ENCODE results near the gene MOV10L1.
"Not testable (repeated sequence)": the region's sequence is repeated elsewhere in the genome, so short reads cannot be mapped to it uniquely, and the experiment has no call there.

The MOV10L1 gene

DNA sequence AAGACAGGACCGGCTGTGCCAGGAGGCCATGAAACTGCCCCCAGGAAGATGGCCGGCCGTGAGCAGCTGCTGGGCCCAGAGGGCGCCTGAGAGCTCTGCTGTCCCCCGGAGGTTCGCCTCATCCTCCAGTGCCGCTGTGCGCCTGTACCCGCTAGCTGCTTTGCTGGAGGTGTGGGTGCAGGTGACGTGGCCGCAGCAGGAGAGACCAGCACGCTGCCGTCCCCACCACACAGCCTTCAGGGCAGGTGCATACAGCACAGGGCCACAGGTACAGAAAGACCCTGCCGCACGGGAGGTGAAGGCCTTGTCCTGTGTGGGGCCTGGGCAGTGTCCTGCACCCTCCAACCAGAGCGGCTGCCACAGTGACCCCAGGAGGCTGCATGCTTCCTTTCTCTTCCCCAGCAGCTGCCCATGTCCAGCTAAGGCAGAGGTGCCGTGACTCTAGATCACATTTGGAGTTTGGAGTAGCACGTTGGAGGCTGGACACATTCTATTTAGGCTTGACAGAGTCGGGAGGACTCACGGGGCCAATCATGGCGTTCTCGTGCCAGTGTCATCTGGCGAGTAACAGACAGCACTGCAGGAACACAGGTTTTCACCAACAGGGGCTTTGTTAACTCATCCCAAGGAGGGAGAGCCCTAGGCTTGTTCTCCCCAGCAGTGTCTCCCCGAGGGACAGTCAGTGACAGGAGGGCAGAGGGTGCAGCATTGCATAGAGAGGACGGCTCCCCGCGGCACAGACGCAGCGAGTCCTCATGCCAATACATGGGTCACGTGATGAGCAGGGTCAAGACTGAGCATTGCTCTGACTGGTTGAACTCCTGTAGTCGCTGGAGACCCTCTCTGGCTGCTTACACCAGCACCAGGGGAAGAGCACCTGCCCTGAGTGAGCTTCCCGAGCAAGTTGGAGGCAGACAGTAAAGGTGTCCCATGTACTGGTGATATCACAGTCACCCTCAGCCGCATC lies 62.0 kb downstream of the MOV10L1 start:
- DNase-seq (ENCODE audit: low read depth in 1 of 2, low spot score in 1 of 2) = no peak

DNA sequence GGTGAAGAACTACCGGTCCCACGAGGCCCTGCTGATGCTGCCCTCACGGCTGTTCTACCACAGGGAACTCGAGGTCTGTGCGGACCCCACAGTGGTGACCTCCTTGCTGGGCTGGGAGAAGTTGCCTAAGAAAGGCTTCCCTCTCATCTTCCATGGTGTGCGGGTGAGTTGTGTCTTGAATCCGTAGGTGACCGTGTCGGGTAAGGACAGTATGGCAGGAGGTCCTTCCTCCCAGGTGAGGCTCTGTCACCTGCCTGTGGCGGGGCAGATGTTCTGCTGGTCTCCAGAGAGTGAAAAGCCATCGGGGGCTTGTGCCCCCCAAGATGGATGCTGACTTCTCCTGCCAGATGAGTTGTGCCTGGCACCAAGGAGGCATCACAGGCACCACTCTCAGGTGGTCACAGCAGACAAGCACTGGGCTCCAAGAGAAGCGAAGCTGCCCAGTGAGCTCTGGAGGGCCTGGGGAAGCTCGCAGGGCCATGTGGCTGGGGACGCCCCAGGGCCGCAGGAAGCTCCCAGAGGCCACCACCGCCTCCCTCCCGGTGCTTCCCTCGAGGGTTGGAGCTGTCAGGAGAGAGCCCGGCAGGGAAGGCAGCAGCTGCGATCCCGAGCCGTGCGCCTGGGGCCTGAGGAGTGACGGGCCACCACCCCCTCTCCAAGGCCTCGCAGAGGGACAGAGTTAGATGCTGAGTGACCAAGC lies 63.4 kb downstream of the MOV10L1 start:
- DNase-seq (ENCODE audit: low read depth in 1 of 2, low spot score in 1 of 2) = no peak

GRCh38 chr22:50153756-50154140 lies 63.9 kb downstream of the MOV10L1 start:
- DNase-seq (ENCODE audit: low read depth in 1 of 2, low spot score in 1 of 2) = no peak

DNA sequence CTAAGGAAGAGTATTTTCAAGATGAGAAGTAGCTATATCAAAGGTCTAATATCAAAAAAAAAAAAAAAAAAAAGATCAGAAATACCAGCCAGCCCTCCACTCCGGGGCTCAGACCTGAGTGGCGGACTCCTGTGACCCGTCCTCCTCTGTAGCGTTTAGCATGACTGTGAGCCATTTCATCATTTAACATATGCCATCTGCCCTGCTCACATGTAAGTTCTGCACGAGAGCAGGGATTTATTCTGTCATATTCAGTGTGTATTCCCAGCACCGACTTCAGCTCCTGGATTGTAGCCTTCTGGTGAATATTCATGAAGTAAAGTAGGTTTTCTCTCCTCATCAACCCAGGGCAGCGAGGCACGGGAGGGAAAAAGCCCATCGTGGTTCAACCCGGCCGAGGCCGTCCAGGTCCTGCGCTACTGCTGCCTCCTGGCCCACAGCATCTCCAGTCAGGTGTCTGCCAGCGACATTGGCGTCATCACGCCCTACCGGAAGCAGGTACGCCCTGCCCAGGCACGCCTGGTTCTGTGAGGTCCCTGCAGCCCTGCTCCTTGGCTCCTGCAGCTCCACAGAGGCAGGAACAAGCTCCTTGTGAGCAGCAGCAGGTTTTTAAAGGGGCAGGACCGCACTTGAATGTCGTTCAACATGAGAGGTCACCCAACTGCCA lies 68.0 kb downstream of the MOV10L1 start:
- no peak for DNase-seq (ENCODE audit: low read depth in 1 of 2, low spot score in 1 of 2)

- no peak for DNase-seq (ENCODE audit: low read depth in 1 of 2, low spot score in 1 of 2)
Measured at GRCh38 chr22:50160947-50161346, 71.1 kb downstream of the MOV10L1 start.

- DNase-seq (ENCODE audit: low read depth in 1 of 2, low spot score in 1 of 2) = no peak
Measured at GRCh38 chr22:50161508-50162390, 71.9 kb downstream of the MOV10L1 start.

- no peak for DNase-seq (ENCODE audit: low read depth in 1 of 2, low spot score in 1 of 2)
Measured at GRCh38 chr22:50162391-50162956, 72.7 kb downstream of the MOV10L1 start.

- no peak for DNase-seq (ENCODE audit: low read depth in 1 of 2, low spot score in 1 of 2)
Measured at GRCh38 chr22:50165436-50166123, 75.8 kb downstream of the MOV10L1 start.

DNA sequence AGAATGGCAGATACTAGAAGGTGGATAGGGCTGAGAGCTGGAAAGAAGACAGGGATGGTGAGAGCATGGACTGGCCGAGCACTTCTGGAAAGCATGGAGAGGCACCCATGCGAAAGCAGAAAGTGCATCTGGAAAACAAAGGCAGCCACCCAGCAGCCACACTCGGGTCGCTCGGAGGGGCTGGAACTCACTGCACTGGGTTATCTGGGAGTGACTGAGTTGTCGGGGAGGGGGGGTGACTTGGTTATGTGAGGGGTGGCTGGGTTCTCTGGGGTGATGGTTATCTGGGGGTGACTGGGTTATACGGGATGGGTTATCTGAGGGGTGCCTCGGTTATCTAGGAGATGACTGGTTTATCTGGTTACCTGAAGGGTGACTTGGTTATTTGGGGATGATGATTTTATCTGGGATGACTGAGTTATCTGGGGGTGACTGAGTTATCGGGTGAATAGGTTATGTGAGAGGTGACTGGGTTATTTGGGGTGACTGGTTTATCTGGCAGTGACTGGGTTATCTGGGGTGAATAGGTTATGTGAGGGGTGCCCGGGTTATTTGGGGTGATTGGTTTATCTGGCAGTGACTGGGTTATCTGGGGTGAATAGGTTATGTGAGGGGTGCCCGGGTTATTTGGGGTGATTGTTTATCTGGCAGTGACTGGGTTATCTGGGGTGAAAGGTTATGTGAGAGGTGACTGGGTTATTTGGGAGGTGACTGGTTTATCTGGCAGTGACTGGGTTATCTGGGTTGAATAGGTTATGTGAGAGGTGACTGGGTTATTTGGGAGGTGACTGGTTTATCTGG lies 78.1 kb downstream of the MOV10L1 start:
- no peak for DNase-seq (ENCODE audit: low read depth in 1 of 2, low spot score in 1 of 2)

DNA sequence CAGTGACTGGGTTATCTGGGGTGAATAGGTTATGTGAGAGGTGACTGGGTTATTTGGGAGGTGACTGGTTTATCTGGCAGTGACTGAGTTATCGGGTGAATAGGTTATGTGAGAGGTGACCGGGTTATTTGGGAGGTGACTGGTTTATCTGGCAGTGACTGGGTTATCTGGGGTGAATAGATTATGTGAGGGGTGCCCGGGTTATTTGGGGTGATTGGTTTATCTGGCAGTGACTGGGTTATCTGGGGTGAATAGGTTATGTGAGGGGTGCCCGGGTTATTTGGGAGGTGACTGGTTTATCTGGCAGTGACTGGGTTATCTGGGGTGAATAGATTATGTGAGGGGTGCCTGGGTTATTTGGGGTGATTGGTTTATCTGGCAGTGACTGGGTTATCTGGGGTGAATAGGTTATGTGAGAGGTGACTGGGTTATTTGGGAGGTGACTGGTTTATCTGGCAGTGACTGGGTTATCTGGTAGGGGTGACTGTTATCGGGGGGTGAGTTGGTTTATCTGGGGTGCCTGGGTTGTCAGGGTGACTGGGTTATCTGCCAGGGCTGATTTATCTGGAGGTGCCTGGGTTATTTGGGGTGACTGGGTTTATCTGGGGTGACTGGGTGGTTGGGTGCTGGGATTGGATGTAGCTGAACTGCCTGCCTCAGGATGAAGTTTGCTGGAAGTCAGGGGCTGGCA lies 78.8 kb downstream of the MOV10L1 start:
- not testable (repeated sequence) for DNase-seq (ENCODE audit: low read depth in 1 of 2, low spot score in 1 of 2)

DNA sequence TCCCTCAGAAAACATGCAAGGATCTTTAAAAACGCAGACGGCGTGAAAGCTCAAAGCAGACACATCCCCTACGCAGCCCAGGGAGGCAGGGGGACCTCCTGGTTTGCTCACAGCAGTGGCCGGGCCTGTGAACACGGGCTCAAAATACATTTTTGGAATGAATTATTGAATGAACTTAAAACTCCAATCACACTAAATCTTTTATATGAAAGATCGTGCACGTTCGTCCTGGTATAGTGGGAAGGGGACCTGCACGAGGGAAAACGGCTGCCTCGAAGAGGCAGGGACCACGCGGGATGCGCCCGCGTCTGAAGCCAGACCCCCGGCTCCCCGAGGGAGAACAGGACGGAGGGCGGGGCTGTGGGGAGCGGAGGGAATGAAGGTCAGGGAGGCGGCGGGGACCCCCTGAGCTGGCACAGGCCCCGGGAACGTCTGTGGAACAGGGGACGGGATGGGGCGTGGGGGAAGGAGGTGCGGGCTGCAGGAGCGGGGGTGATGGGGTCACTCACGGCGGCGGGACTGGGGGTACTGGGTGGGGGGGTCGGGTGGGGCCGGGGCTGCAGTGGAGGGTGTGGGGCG lies 79.5 kb downstream of the MOV10L1 start:
- no peak for DNase-seq (ENCODE audit: low read depth in 1 of 2, low spot score in 1 of 2)

DNA sequence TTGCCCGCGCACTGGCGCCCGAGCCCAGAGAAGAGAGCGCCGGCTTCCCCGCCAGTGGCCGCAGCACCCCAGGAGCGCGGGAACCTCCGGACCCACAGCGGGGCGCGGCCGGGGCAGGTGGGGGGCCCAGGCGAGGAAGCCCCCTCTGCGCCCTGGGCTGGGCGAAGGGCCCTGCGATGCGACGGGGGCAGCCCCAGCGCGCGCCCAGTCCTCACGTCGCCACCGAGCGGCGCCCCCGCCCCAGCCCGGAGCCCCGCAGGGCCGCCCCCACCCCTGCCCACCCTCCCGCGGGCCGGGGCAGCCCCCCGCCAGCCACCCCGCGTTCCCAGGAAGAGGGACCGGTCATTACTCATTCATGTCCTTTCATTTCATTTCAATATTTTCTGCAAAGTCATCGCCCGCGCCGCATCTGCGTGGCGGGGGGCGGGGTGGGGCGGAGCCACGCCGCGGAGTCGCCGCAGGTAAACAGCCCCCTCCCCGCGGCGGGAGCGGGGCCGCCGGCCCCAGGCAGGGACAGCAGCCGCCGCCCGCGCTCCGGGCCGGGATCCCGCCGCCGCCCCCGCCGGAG lies 80.1 kb downstream of the MOV10L1 start:
- peak in 1 of 2 donors; percentile 49 for DNase-seq (ENCODE audit: low read depth in 1 of 2, low spot score in 1 of 2)

DNA sequence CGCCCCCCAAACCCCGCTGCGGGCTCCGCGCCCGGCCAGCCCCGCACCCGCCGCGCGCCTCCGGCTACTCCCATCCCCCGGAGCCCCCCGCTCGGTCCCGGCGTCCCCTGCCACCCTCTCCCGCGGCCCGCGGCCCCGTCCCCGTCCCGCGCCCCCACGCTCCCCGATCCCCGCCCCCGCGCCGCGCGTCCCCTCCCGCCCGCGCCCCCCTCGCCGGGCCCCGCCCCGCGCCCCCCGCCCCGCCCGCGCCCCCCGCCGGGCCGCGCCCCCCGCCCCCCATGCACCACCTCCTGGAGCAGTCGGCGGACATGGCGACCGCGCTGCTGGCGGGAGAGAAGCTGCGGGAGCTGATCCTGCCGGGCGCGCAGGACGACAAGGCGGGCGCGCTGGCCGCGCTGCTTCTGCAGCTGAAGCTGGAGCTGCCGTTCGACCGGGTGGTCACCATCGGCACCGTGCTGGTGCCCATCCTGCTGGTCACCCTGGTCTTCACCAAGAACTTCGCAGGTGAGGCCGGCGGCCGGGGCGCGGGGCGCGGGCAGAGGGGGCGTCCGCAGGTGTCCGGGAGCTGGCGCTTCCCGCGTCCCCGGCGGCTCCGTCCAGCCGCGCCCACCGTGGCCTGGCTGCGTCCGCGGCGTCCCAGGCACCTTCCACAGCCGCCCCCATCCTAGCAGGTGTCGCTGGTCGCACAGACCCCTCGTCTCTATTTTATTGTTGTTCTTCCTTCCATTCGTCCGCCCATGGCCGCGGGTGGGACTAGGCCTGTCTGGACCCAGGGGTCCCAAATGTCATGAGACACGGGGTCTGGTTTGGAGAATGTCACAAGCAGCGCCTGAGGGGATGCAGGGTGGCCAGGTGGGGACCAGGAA lies 80.9 kb downstream of the MOV10L1 start, which contains the start of gene PANX2:
TSS of gene PANX2 (plus strand) at position 279 of the 866 bp plus-strand sequence. CDS start at position 279, 0 bp downstream.
- DNase-seq (ENCODE audit: low read depth in 1 of 2, low spot score in 1 of 2) = no peak

- no peak for DNase-seq (ENCODE audit: low read depth in 1 of 2, low spot score in 1 of 2)
Measured at GRCh38 chr22:50171319-50171964, 81.6 kb downstream of the MOV10L1 start.

GRCh38 chr22:50171965-50172421 lies 82.2 kb downstream of the MOV10L1 start:
- no peak for DNase-seq (ENCODE audit: low read depth in 1 of 2, low spot score in 1 of 2)

Measured in activated T-helper 1 cell treated with anti-CD3 and anti-CD28 coated beads, Interleukin-2, amount 50 U/mL, for 16 hours (primary cell).